Measurements from ENCODE around the gene DCC. TPM values are rescaled to one million over a fixed set of nuclear protein-coding genes. Genes with fewer than 3 reads are reported as not detected.

Gene DCC
- polyA plus RNA-seq, 2 of the 4 experiments (the other 2 are of a cell fraction) = 0.12 TPM; not detected in 1

GRCh38 chr18:52691841-52692240, 351.8 kb downstream of the DCC start:
- no peak for ATAC-seq
- POLR2A ChIA-PET = no interaction called here
- H3K27ac ChIP-seq = no peak overlapping the region
- TF ChIP-seq RNF2 (IDR thresholded peaks at IDR 0.05; ENCODE audit: borderline replicate concordance, low read depth) (no peak), CTCF (IDR thresholded peaks at IDR 0.05) (no peak), BCL3 (IDR thresholded peaks at IDR 0.05) (no peak), HOXA7 (CRISPR knock-in tag; IDR thresholded peaks at IDR 0.05) (no peak), CHD2 (IDR thresholded peaks at IDR 0.05; ENCODE audit: low read length, partially characterized antibody) (no peak), ATOH8 (CRISPR knock-in tag; IDR thresholded peaks at IDR 0.05; ENCODE audit: low read depth) (no peak), CEBPB (IDR thresholded peaks at IDR 0.05) (no peak), SREBF2 (IDR thresholded peaks at IDR 0.05) (no peak), EHMT2 (IDR thresholded peaks at IDR 0.05; ENCODE audit: low read depth) (no peak)
- no peak for DNase-seq (ENCODE audit: low read depth in 1 of 2, low spot score in 1 of 2)
- FAIRE-seq = no peak
- CTCF ChIA-PET = no interaction called here
- H3K4me1 ChIP-seq = no peaks in the 10 kb centered on the region
- no peak overlapping the region for H3K4me3 ChIP-seq
- no peak overlapping the region for H3K4me2 ChIP-seq
- no peaks in the 10 kb centered on the region for H3K9me3 ChIP-seq

- CTCF ChIA-PET = no interaction called here
These were observed 354.8 kb downstream of the DCC start for GRCh38 chr18:52694804-52695203.

More at GRCh38 chr18:52694804-52695203, 354.8 kb downstream of the DCC start:
- ATAC-seq (peak in 1 of 2 experiments; percentile 68; a peak in 3 of 6 replicates), FAIRE-seq (no peak), DNase-seq (ENCODE audit: low read depth in 1 of 2, low spot score in 1 of 2) (peak; percentile 3 to 5)
- no peaks in the 10 kb centered on the region for H3K4me1 ChIP-seq
- POLR2A ChIA-PET = no interaction called here
- WGBS (ENCODE audit: missing lambda C conversion rate) = 0% methylated on average over 1 of the region's 1 CpG
- H3K27ac ChIP-seq = no peak overlapping the region
- H3K9me3 ChIP-seq = no peaks in the 10 kb centered on the region
- TF ChIP-seq FOSL2 (IDR thresholded peaks at IDR 0.05) = no peak
- no peak for TF ChIP-seq FOSL2 (CRISPR knock-in tag; IDR thresholded peaks at IDR 0.05)
- TF ChIP-seq E2F6 (IDR thresholded peaks at IDR 0.05; ENCODE audit: borderline replicate concordance, low read depth) = no peak
- peak; percentile 37; the same call in 2 of the 3 replicates for TF ChIP-seq CTCF (IDR thresholded peaks at IDR 0.05)
- TF ChIP-seq RAD21 (conservative IDR thresholded peaks at IDR 0.05 in 1 of 2, IDR thresholded peaks at IDR 0.05 in 1 of 2) = peak; percentile 39 to 59; a peak in 4 of 5 replicates
- no peak for TF ChIP-seq CBX2 (IDR thresholded peaks at IDR 0.05; ENCODE audit: borderline replicate concordance, low read depth)
- peak; percentile 48; the same call in 2 of the 3 replicates for TF ChIP-seq SMC3 (IDR thresholded peaks at IDR 0.05)
- no peak for TF ChIP-seq REST (IDR thresholded peaks at IDR 0.05)
- H3K4me2 ChIP-seq = no peak overlapping the region
- no peak overlapping the region for H3K4me3 ChIP-seq

Measured in A549 (cell line).